LNCaP clone FGC (cell line): Measurements from ENCODE around the gene PDIA2.
"Not testable (repeated sequence)": the region's sequence is repeated elsewhere in the genome, so short reads cannot be mapped to it uniquely, and the experiment has no call there.

Experiments
- DNase-seq: peaks from one replicate; pipeline ENCODE4 v3.0.0-alpha.2; 2011; ENCODE audit warnings: low read depth
- H3K4me3 ChIP-seq: 2 replicates; pipeline ENCODE4 v1.5.1; 2011; ENCODE audit warnings: mild to moderate bottlenecking, low read depth, low read length, control low read depth
- CTCF ChIP-seq: IDR thresholded peaks from 2 replicates; pipeline ENCODE4 v1.5.1; 2012; ENCODE audit warnings: mild to moderate bottlenecking; ENCODE audit not compliant: control insufficient read depth, insufficient read depth; ENCODE audit errors: extremely low read depth

PDIA2 gene

DNA sequence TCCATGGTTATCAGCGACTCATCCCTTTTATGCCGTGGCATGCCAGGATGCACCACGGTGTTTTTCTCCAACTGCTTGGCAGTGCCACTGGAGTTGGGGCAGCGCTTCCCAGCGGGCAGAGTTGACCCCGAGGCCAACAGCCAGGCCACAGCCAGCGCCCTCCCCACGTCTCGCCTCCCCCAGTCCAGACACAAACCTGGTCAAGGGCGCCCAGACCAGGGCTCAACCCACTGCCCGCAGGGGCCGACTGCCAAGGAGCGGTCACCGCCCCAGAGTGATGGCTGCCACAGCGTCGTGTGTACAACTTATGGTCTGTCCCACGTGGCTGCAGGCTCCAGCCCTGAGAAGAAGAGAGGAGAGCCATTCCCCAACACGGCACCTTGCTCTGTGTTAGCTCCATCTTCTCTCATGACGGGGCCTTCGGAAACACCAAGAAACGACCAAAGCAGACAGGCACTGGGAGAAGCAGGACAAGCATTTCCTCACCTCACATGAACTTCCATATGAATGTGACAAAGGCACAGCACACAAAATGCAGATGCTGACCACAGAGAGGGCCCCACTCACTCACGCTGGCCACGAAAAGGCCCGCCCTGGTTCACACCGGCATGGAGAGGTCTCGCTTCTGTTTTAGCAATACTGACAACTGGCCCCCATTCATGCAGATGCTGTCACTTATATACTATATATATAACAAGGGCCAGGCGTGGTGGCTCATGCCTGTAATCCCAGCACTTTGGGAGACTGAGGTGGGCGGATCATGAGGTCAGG, 42.6 kb downstream of the PDIA2 start:
- no peak for DNase-seq
- no peak overlapping the region for H3K4me3 ChIP-seq

GRCh38 chr16:330741-331140, 47.8 kb downstream of the PDIA2 start:
- no peak for DNase-seq
- H3K4me3 ChIP-seq, result no peak overlapping the region
- no peak for TF ChIP-seq CTCF

More for the DNA sequence above, 42.6 kb downstream of the PDIA2 start:
- no peak for TF ChIP-seq CTCF

- not testable (repeated sequence) for H3K4me3 ChIP-seq, DNase-seq
These were observed 48.3 kb downstream of the PDIA2 start for GRCh38 chr16:331181-331814.

DNA sequence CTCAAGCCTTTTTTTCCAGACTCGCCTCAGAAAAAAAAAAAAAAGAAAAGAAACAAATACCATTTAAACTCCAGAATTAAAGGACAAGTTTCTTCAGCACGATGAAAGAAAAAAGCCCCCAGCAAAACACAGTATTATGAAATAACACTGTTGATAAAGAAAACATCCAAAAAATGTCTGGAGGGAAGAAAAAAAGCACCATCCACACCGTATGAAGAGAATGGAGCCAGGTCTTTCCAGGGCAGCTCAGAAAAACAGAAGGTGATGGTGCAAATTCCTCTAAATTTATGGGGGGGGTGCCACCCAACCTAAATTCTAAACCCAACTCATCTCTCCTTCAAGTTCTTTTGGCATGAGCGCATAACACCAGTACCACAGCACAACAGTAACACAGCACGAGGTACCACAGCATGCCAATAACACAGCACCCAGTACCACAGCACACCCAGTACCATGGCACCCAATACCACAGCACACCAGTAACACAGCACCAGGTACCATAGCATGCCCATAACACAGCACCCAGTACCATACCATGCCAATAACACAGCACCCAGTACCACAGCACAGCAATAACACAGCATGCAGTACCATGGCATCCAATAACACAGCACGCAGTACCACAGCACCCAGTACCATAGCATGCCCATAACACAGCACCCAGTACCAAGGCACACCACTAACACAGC, 50.6 kb downstream of the PDIA2 start:
- TF ChIP-seq CTCF, result no peak

GRCh38 chr16:334164-334832, 51.3 kb downstream of the PDIA2 start:
- not testable (repeated sequence) for H3K4me3 ChIP-seq, DNase-seq

More for the DNA sequence above, 50.6 kb downstream of the PDIA2 start:
- DNase-seq, result no peak
- no peak overlapping the region for H3K4me3 ChIP-seq

GRCh38 chr16:334861-335632, 52.1 kb downstream of the PDIA2 start:
- not testable (repeated sequence) for H3K4me3 ChIP-seq, DNase-seq

- DNase-seq, result no peak
- no peak overlapping the region for H3K4me3 ChIP-seq
- no peak for TF ChIP-seq CTCF
These were observed 53.3 kb downstream of the PDIA2 start for GRCh38 chr16:336269-336668.
